Fibroblast of gingiva (primary cell): Measurements from ENCODE around the gene PCDHGA7.
"Not testable (repeated sequence)": the region's sequence is repeated elsewhere in the genome, so short reads cannot be mapped to it uniquely, and the experiment has no call there.

Experiments
- DNase-seq: peaks from one replicate; pipeline ENCODE4 v3.0.0-alpha.2; 2011; ENCODE audit warnings: low read depth

Gene PCDHGA7

DNA sequence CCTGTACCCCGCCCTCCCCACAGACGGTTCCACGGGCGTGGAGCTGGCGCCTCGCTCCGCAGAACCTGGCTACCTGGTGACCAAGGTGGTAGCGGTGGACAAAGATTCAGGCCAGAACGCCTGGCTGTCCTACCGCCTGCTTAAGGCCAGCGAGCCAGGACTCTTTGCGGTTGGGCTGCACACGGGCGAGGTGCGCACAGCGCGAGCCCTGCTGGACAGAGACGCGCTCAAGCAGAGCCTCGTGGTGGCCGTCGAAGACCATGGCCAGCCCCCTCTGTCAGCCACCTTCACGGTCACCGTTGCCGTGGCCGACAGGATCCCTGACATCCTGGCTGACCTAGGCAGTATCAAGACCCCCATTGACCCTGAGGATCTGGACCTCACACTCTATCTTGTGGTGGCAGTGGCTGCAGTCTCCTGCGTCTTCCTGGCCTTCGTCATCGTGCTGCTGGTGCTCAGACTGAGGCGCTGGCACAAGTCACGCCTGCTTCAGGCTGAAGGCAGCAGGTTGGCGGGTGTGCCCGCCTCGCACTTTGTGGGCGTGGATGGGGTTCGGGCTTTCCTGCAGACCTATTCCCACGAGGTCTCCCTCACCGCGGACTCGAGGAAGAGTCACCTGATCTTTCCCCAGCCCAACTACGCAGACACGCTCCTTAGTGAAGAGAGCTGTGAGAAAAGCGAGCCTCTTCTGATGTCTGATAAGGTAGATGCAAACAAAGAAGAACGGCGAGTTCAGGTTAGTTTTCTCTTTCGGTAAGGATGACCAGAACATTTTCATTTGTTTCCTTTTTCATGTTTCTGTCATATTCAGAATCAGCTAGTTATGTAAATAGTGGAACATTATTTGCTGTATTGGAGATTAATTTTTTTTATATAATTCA, 16.3 kb upstream of the PCDHGA7 start:
- DNase-seq = no peak

DNA sequence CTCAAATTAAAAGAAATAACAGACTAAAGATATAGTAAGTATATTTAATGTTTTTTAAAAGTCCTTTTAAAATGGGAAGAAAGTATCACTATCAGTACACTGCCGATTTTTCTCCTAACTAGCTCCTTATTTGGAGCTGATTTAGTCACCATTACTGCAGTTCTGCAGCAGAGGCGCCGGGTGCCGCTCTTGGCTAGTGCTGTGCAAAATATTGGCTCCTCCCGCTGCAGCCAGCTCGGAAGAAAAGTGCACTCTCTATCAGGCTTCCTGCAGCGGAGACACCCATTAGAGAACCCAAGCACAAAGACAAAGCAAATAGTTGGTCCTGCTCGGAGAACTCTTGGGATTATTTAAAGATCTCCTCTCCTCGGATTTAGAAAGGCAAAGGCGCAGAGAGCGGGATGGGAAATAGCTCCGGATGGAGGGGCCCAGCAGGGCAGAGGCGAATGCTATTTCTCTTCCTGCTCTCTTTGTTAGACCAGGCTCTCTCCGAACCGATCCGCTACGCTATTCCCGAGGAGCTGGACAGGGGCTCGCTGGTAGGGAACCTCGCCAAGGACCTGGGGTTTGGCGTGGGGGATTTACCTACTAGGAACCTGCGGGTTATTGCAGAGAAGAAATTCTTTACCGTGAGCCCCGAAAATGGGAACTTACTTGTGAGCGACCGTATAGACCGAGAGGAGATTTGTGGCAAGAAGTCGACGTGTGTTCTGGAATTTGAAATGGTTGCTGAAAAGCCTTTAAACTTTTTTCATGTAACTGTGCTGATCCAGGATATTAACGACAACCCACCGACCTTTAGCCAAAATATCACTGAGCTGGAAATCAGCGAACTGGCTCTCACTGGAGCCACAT, 12.3 kb upstream of the PCDHGA7 start, which contains the start of gene PCDHGB3:
PCDHGB3 (plus strand) TSS at position 249 of the 855 bp plus-strand sequence; CDS start at position 402, 153 bp downstream.
- peak; percentile 52 for DNase-seq

DNA sequence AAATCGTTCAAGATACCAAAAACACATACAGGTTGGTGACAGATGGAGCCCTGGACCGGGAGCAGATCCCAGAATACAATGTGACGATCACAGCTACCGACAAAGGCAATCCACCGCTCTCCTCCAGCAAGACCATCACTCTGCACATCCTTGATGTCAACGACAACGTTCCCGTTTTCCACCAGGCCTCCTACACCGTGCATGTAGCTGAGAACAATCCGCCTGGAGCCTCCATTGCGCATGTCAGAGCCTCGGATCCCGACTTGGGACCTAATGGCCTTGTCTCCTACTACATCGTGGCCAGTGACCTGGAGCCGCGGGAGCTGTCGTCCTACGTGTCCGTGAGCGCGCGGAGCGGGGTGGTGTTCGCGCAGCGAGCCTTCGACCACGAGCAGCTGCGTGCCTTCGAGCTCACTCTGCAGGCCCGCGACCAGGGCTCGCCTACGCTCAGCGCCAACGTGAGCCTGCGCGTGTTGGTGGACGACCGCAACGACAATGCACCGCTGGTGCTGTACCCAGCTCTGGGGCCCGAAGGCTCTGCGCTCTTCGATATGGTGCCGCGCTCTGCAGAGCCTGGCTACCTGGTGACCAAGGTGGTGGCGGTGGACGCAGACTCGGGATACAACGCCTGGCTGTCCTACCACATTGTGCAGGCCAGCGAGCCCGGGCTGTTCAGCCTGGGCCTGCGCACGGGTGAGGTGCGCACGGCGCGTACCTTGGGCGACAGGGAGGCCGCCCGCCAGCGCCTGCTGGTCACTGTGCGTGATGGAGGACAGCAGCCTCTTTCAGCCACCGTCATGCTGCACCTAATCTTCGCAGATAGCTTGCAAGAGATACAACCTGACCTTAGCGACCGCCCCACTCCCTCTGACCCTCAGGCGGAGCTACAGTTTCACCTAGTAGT, 10.7 kb upstream of the PCDHGA7 start:
- DNase-seq = no peak

DNA sequence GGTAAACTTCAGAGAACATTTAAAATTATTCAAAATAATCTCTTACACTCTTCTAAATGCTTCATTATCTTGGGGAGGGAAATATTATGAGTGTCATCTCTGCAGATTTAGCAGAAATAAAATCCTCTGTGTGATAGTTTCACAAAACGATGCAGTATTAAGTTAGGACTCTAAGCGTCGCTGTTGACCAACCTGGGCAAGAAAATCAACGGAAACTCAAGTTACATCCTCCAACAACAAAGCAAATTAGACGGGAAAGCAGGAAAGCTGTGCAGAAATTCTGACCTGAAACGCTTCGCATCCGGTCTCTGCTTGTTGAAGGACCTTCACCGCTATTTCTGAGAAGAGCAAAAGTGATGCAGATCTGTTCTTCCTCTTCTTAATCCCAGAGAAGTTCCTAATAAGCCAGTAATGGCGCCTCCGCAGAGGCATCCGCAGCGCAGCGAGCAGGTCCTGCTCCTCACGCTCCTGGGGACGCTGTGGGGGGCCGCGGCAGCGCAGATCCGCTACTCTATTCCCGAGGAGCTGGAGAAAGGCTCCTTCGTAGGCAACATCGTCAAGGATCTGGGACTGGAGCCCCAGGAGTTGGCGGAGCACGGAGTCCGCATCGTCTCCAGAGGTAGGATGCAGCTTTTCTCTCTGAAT, 8.7 kb upstream of the PCDHGA7 start, which contains the start of gene PCDHGA6:
PCDHGA6 (plus strand) TSS at position 219 of the 645 bp plus-strand sequence; CDS start at position 412, 193 bp downstream.
- DNase-seq = no peak

DNA sequence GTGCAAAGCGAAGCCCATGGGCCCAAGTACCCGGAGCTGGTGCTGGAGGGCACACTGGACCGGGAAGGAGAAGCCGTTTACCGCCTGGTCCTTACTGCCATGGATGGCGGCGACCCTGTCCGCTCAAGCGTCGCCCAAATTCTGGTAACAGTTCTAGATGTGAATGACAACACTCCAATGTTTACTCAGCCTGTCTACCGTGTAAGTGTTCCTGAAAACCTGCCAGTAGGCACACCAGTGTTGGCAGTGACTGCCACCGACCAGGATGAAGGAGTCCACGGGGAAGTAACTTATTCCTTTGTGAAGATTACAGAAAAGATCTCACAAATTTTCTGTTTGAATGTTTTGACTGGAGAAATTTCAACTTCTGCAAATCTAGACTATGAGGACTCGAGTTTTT, 7.9 kb upstream of the PCDHGA7 start:
- no peak for DNase-seq

DNA sequence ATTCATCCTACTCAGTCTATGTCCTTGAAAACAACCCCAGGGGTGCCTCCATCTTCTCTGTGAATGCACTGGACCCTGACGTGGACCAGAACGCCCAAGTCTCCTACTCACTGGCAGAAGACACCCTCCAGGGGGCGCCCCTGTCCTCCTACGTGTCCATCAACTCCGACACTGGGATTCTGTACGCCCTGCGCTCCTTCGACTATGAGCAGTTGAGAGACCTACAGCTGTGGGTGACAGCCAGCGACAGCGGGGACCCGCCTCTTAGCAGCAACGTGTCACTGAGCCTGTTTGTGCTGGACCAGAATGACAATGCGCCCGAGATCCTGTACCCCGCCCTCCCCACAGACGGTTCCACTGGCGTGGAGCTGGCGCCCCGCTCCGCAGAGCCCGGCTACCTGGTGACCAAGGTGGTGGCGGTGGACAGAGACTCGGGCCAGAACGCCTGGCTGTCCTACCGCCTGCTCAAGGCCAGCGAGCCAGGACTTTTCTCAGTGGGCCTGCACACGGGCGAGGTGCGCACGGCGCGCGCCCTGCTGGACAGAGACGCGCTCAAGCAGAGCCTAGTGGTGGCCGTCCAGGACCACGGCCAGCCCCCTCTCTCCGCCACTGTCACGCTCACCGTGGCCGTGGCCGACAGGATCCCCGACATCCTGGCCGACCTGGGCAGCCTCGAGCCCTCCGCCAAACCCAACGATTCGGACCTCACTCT, 6.9 kb upstream of the PCDHGA7 start:
- not testable (repeated sequence) for DNase-seq

DNA sequence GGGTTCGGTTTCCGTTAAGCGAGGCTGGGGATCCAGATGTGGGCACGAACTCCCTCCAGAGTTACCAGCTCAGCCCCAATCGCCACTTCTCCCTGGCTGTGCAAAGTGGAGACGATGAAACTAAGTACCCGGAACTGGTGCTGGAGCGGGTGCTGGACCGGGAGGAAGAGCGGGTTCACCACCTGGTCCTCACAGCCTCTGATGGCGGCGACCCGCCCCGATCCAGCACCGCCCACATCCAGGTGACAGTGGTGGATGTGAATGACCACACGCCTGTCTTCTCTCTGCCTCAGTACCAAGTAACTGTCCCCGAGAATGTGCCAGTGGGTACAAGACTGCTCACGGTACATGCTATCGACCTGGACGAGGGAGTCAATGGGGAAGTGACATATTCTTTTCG, 803 bp downstream of the PCDHGA7 start:
- DNase-seq = no peak

DNA sequence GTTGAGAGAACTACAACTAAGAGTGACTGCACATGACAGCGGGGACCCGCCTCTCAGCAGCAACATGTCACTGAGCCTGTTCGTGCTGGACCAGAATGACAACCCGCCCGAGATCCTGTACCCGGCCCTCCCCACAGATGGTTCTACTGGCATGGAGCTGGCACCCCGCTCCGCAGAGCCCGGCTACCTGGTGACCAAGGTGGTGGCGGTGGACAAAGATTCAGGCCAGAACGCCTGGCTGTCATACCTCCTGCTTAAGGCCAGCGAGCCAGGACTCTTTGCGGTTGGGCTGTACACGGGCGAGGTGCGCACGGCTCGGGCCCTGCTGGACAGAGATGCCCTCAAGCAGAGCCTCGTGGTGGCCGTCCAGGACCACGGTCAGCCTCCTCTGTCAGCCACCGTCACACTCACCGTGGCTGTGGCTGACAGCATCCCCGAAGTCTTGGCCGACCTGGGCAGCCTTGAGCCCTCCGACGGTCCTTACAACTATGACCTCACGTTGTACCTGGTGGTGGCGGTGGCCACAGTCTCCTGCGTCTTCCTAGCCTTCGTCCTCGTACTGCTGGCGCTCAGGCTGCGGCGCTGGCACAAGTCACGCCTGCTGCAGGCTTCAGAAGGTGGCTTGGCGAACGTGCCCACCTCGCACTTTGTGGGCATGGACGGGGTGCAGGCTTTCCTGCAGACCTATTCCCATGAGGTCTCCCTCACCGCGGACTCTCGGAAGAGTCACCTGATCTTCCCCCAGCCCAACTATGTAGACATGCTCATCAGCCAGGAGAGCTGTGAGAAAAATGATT, 2.1 kb downstream of the PCDHGA7 start:
- no peak for DNase-seq

DNA sequence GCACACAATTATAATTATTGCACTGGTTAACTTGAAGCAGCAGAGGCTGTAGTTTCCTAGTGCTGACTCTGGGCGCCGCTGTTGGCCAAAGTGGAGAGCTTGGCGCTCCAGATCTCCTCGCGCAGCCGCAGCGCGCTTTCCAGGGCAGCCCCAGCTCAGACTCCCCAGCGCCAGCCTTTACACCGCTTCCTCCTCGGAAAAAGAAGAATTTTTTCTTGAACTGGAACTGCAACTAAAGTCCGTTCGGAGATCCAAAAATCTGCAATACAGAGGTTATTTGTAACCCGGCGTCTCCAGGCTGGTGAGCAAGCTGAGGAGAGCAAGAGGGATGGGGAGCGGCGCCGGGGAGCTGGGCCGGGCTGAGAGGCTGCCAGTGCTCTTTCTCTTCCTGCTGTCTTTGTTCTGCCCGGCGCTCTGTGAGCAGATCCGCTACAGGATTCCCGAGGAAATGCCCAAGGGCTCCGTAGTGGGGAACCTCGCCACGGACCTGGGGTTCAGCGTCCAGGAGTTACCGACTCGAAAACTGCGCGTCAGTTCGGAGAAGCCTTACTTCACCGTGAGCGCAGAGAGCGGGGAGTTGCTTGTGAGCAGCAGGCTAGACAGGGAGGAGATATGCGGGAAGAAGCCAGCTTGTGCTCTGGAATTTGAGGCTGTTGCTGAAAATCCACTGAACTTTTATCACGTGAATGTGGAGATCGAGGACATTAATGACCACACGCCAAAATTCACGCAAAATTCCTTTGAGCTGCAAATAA, 5.2 kb downstream of the PCDHGA7 start, which contains the start of gene PCDHGB4:
PCDHGB4 (plus strand) TSS at position 142 of the 755 bp plus-strand sequence; CDS start at position 329, 187 bp downstream.
- DNase-seq = peak; percentile 13

DNA sequence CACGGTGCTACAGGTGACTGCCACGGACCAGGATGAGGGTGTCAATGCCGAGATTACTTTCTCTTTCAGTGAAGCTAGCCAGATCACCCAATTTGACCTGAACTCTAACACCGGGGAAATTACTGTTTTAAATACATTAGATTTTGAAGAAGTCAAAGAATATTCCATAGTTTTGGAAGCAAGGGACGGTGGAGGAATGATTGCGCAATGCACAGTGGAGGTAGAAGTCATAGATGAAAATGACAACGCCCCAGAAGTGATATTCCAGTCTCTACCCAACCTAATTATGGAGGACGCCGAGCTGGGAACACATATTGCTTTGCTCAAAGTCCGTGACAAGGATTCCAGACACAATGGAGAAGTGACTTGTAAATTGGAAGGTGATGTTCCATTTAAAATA, 6.1 kb downstream of the PCDHGA7 start:
- no peak for DNase-seq

DNA sequence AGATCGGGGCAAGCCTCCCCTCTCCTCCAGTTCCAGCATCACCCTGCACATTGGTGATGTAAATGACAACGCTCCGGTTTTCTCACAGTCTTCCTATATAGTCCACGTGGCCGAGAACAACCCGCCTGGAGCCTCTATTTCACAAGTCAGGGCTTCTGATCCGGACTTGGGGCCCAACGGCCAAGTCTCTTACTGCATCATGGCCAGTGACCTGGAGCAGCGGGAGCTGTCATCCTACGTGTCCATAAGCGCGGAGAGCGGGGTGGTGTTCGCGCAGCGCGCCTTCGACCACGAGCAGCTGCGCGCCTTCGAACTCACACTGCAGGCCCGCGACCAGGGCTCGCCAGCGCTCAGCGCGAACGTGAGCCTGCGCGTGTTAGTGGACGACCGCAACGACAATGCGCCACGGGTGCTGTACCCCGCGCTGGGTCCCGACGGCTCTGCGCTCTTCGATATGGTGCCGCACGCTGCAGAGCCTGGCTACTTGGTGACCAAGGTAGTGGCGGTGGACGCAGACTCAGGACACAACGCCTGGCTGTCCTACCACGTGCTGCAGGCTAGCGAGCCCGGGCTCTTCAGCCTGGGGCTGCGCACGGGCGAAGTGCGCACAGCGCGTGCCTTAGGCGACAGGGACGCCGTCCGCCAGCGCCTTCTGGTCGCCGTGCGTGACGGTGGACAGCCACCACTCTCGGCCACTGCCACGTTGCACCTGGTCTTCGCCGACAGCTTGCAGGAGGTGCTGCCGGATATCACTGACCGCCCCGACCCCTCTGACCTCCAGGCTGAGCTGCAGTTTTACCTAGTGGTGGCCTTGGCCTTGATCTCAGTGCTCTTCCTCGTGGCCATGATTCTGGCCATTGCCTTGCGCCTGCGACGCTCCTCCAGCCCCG, 6.9 kb downstream of the PCDHGA7 start:
- no peak for DNase-seq

DNA sequence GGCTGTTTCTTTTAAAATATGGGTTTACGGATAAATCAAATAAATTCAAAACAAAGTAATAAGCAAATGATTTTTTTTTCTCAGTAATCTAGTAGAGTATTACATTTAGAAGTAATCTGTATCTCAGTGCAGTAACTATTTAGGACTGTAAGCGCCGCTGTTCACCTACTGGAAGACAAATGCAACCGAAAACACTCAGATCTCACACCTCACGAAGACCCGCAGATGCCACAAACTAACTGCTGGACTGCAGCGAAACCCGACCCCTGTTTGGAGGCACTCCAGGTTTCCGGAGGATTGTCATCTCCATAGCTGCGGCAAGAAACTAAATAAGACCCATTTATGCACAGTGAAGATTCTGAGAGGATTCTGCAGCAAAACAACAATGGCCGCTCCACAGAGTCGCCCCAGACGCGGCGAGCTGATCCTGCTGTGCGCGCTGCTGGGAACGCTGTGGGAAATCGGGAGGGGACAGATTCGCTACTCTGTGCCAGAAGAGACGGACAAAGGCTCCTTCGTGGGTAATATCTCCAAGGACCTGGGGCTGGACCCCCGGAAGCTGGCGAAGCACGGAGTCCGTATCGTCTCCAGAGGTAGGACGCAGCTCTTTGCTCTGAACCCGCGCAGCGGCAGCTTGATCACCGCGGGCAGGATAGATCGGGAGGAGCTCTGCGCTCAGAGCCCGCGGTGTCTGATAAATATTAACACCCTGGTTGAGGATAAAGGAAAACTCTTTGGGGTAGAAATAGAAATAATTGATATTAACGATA, 10.1 kb downstream of the PCDHGA7 start, which contains the start of gene PCDHGA8:
PCDHGA8 (plus strand) TSS at position 205 of the 770 bp plus-strand sequence; CDS start at position 386, 181 bp downstream.
- no peak for DNase-seq

DNA sequence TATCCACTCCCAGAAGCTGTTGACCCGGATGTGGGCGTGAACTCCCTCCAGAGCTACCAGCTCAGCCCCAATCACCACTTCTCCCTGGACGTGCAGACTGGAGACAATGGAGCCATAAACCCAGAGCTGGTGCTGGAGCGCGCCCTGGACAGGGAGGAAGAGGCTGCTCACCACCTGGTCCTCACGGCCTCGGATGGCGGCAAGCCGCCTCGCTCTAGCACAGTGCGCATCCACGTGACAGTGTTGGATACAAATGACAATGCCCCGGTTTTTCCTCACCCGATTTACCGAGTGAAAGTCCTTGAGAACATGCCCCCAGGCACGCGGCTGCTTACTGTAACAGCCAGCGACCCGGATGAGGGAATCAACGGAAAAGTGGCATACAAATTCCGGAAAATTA, 10.7 kb downstream of the PCDHGA7 start:
- no peak for DNase-seq

DNA sequence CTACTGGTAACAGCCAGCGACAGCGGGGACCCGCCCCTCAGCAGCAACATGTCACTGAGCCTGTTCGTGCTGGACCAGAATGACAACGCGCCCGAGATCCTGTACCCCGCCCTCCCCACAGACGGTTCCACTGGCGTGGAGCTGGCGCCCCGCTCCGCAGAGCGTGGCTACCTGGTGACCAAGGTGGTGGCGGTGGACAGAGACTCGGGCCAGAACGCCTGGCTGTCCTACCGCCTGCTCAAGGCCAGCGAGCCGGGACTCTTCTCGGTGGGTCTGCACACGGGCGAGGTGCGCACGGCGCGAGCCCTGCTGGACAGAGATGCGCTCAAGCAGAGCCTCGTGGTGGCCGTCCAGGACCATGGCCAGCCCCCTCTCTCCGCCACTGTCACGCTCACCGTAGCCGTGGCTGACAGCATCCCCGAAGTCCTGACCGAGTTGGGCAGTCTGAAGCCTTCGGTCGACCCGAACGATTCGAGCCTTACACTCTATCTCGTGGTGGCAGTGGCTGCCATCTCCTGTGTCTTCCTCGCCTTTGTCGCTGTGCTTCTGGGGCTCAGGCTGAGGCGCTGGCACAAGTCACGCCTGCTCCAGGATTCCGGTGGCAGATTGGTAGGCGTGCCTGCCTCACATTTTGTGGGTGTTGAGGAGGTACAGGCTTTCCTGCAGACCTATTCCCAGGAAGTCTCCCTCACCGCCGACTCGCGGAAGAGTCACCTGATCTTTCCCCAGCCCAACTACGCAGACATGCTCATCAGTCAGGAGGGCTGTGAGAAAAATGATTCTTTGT, 12.1 kb downstream of the PCDHGA7 start:
- not testable (repeated sequence) for DNase-seq

DNA sequence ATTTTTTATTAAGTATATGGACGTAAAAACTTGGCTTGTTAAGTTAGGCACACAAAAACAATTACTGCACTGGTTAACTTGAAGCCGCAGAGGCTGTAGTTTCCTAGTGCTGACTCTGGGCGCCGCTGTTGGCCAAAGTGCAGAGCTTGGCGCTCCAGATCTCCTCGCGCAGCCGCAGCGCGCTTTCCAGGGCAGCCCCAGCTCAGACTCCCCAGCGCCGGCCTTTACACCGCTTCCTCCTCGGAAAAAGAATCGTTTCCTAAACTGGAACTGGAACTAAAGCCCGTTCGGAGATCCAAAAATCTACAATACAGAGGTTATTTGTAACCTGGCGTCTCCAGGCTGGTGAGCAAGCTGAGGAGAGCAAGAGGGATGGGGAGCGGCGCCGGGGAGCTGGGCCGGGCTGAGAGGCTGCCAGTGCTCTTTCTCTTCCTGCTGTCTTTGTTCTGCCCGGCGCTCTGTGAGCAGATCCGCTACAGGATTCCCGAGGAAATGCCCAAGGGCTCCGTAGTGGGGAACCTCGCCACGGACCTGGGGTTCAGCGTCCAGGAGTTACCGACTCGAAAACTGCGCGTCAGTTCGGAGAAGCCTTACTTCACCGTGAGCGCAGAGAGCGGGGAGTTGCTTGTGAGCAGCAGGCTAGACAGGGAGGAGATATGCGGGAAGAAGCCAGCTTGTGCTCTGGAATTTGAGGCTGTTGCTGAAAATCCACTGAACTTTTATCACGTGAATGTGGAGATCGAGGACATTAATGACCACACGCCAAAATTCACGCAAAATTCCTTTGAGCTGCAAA, 15.4 kb downstream of the PCDHGA7 start, which contains the start of gene PCDHGB5:
PCDHGB5 (plus strand) TSS at position 192 of the 796 bp plus-strand sequence; CDS start at position 373, 181 bp downstream.
- peak; percentile 53 for DNase-seq
